ENCODE data around the gene INPPL1.

The INPPL1 gene

GRCh38 chr11:72274435-72274834 lies 49.9 kb downstream of the INPPL1 start:
- no peak for DNase-seq (ENCODE audit: extremely low spot score)
- CTCF ChIA-PET: no interaction called here
- POLR2A ChIA-PET: no interaction called here
- no peak for TF ChIP-seq CTCF (IDR thresholded peaks at IDR 0.05; ENCODE audit: control extremely low read depth, extremely low read depth, low read depth, missing control alignments)

GRCh38 chr11:72278905-72279304 lies 54.3 kb downstream of the INPPL1 start:
- CTCF ChIA-PET: no interaction called here

GRCh38 chr11:72280037-72280436 lies 55.5 kb downstream of the INPPL1 start:
- TF ChIP-seq CTCF (IDR thresholded peaks at IDR 0.05; ENCODE audit: control extremely low read depth, extremely low read depth, low read depth, missing control alignments): no peak
- ChIA-PET POLR2A (no interaction called here), CTCF (no interaction called here)
- DNase-seq (ENCODE audit: extremely low spot score): no peak

More at GRCh38 chr11:72278905-72279304, 54.3 kb downstream of the INPPL1 start:
- no peak for TF ChIP-seq CTCF (IDR thresholded peaks at IDR 0.05; ENCODE audit: control extremely low read depth, extremely low read depth, low read depth, missing control alignments)
- DNase-seq (ENCODE audit: extremely low spot score): no peak
- POLR2A ChIA-PET: no interaction called here

- CTCF ChIA-PET: no interaction called here
- no peak for DNase-seq (ENCODE audit: extremely low spot score)
- POLR2A ChIA-PET: no interaction called here
- TF ChIP-seq CTCF (IDR thresholded peaks at IDR 0.05; ENCODE audit: control extremely low read depth, extremely low read depth, low read depth, missing control alignments): no peak
Measured at GRCh38 chr11:72280726-72281315, 56.3 kb downstream of the INPPL1 start.

- POLR2A ChIA-PET: no interaction called here
- no peak for TF ChIP-seq CTCF (IDR thresholded peaks at IDR 0.05; ENCODE audit: control extremely low read depth, extremely low read depth, low read depth, missing control alignments)
- CTCF ChIA-PET: no interaction called here
- DNase-seq (ENCODE audit: extremely low spot score): no peak
Measured at GRCh38 chr11:72283947-72284346, 59.4 kb downstream of the INPPL1 start.

GRCh38 chr11:72287293-72287692 lies 62.7 kb downstream of the INPPL1 start:
- ChIA-PET CTCF (interaction anchor here (1.2 to 8.0 kb wide), 2 partner anchors 144 to 184 kb away, joined by 4 to 60 read pairs; partner anchors contain the start of gene CLPB), POLR2A (no interaction called here)
- no peak for DNase-seq (ENCODE audit: extremely low spot score)
- no peak for TF ChIP-seq CTCF (IDR thresholded peaks at IDR 0.05; ENCODE audit: control extremely low read depth, extremely low read depth, low read depth, missing control alignments)

Data from GM10248 (cell line).